Gastroesophageal sphincter (tissue), 4 donors: Measurements from ENCODE around the gene GXYLT2. TPM values are rescaled to one million over a fixed set of nuclear protein-coding genes. Genes with fewer than 3 reads are reported as not detected.

Experiments used
- ATAC-seq: fragments of 150-250 bp; one replicate; pipeline ENCODE4 v1.9.1; 2016; ENCODE audit warnings: mild to moderate bottlenecking, moderate library complexity
- H3K27ac ChIP-seq, 4 donors: fragments of 200-600 bp; sonication (generic) in 3 of 4; 1 replicate in 3 of 4; 2 replicates in 1 of 4; pipeline ENCODE4 v1.5.1; 2016 to 2019
- H3K27me3 ChIP-seq: fragments of 200-600 bp; sonication (generic); one replicate; pipeline ENCODE4 v1.5.1; 2019
- H3K36me3 ChIP-seq, 2 donors: fragments of 200-600 bp; sonication (generic); one replicate each; pipeline ENCODE4 v1.5.1; 2019; ENCODE audit warnings: control low read depth in 1 of 2
- H3K4me1 ChIP-seq, 3 donors: fragments of 200-600 bp; sonication (generic); 1 replicate in 2 of 3; 2 replicates in 1 of 3; pipeline ENCODE4 v1.5.1; 2016 to 2019; ENCODE audit warnings: control low read depth in 2 of 3
- H3K4me3 ChIP-seq, 2 donors: fragments of 200-600 bp; sonication (generic); one replicate each; pipeline ENCODE4 v1.5.1; 2019; ENCODE audit warnings: mild to moderate bottlenecking in 1 of 2, moderate library complexity in 1 of 2
- H3K9me3 ChIP-seq, 3 donors: fragments of 200-600 bp; sonication (generic); one replicate each; pipeline ENCODE4 v1.5.1; 2017 to 2019; ENCODE audit warnings: control low read depth in 2 of 3
- EP300 ChIP-seq: sonication (generic); formaldehyde crosslinking; IDR thresholded peaks from one replicate; pipeline ENCODE4 v1.6.1; 2017; ENCODE audit warnings: antibody characterized with exemption, mild to moderate bottlenecking
- POLR2A ChIP-seq, 2 donors: fragments of 450-650 bp; IDR thresholded peaks; one replicate each; pipeline ENCODE4 v1.6.1; 2017; ENCODE audit warnings: antibody characterized with exemption in 2 of 2, mild to moderate bottlenecking in 2 of 2, moderate library complexity in 1 of 2
- POLR2AphosphoS5 ChIP-seq: sonication (generic); formaldehyde crosslinking; IDR thresholded peaks from one replicate; pipeline ENCODE4 v1.6.1; 2017; ENCODE audit warnings: antibody characterized with exemption
- WGBS, 2 donors: methylation state at CpG; one replicate each; pipeline ENCODE4 v1.1.5; 2018; ENCODE audit warnings: low coverage in 1 of 2; 5-methylcytosine and 5-hydroxymethylcytosine counted together
- total RNA-seq, 4 donors: library from RNA; depleted of rRNA; stranded (reverse); fragments of >200 nt; gene quantifications; one replicate each; pipeline ENCODE4 v1.1.0, GENCODE V29; 2016
- TF ChIP-seq, protein P1 (sequence below), 4 experiments: fragments of 200-600 bp in 2 of 4; fragments of 450-650 bp in 2 of 4; sonication (generic) in 1 of 4; IDR thresholded peaks; one replicate each; pipeline ENCODE4 v1.5.1; 2017 to 2019; ENCODE audit warnings: antibody characterized with exemption in 4 of 4, mild to moderate bottlenecking in 2 of 4, moderate library complexity in 2 of 4

Gene GXYLT2
- total RNA-seq, 4 donors from 2014 or later = 6.1 to 7.9 (median 7.0) TPM

DNA sequence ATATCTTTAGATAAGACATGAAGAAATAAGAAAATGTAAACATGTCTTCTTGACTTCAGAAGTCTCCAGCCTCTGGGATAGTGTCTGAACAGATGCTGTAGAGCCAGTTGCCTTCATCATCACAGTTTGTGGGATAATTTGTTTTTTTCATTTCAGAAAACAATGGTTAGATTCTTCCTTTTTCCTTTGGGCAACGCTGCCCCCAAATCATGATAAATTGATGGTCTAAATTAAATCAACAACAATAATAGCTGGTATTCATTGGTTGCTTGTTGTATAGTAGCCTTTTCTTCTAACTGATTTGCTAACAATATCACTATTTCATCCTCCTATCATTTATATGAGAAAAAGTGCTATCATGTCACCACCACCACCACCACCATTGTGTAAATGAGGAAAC, 27.0 kb upstream of the GXYLT2 start:
- Histone ChIP-seq H3K36me3 (no peaks in the 10 kb centered on the region), H3K4me3 (no peak overlapping the region), H3K27ac (no peak overlapping the region), H3K9me3 (no peaks in the 10 kb centered on the region), H3K27me3 (peaks cover 1% of the 10 kb centered on the region), H3K4me1 (no peaks in the 10 kb centered on the region)
- TF ChIP-seq POLR2A (IDR thresholded peaks at IDR 0.05) (no peak), POLR2AphosphoS5 (no peak), EP300 (no peak)
- TF ChIP-seq, protein P1, sequence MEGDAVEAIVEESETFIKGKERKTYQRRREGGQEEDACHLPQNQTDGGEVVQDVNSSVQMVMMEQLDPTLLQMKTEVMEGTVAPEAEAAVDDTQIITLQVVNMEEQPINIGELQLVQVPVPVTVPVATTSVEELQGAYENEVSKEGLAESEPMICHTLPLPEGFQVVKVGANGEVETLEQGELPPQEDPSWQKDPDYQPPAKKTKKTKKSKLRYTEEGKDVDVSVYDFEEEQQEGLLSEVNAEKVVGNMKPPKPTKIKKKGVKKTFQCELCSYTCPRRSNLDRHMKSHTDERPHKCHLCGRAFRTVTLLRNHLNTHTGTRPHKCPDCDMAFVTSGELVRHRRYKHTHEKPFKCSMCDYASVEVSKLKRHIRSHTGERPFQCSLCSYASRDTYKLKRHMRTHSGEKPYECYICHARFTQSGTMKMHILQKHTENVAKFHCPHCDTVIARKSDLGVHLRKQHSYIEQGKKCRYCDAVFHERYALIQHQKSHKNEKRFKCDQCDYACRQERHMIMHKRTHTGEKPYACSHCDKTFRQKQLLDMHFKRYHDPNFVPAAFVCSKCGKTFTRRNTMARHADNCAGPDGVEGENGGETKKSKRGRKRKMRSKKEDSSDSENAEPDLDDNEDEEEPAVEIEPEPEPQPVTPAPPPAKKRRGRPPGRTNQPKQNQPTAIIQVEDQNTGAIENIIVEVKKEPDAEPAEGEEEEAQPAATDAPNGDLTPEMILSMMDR (IDR thresholded peaks at IDR 0.05) = no peak
- no peak for ATAC-seq
- 55 to 71% methylated on average over 1 of the region's 1 CpG for WGBS, 2 donors

DNA sequence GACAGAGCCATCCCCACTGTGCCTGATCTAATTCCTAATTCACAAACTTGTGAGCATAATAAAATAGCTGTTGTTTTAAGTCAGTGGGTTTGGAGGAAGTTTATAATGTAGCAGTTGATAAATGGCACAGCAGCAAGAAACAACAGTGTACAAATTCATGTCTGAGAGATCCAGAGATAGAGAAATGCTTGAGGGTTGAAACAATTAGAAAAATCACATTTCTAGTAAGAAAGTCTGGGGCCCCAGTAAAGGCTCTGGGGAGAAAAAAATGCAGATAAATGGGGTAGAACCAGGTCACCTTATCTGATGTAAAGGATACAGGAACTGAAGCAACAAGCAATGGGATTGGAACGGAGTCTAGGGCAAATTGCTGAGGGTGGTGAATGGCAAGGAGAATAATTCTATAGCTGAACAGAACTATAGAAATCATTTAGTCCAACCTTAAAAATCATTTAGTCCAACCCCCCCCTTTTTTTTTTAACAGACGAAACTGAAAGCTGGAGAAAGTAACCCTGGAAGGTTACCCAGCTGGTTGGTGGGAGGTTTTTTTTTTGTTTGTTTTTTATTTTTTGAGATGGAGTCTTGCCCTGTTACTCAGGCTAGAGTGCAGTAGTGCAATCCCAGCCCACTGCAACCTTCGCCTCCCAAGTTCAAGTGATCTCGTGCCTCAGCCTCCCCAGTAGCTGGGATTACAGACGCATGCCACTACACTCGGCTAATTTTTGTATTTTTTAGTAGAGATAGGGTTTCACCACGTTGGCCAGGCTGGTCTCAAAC, 25.3 kb upstream of the GXYLT2 start:
- Histone ChIP-seq H3K4me1 (no peaks in the 10 kb centered on the region), H3K36me3 (no peaks in the 10 kb centered on the region), H3K27ac (no peak overlapping the region), H3K9me3 (no peaks in the 10 kb centered on the region), H3K4me3 (no peak overlapping the region), H3K27me3 (no peaks in the 10 kb centered on the region)
- TF ChIP-seq POLR2A (IDR thresholded peaks at IDR 0.05) (no peak), POLR2AphosphoS5 (no peak), EP300 (no peak)
- TF ChIP-seq, protein P1 (IDR thresholded peaks at IDR 0.05) = no peak
- 71 to 80% methylated on average over 7 of the region's 7 CpGs for WGBS, 2 donors
- no peak for ATAC-seq

DNA sequence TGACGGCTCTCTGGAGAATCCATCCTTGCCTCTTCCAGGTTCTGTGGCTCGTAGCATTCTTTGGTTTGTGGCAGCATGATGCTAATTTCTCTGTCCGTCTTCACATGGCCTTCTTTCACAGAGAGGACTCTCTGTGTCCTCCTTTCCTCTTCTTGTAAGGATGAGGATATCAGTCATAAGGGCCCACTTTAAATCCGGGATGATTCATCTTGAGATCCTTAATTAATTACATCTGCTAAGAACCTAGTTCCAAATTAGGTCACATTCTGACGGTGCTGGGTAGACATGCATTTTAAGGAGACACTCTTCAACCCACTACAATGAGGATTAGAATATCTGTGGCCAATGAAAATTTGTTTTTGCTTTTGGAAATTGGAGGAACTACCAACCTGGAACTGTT, 15.7 kb upstream of the GXYLT2 start:
- H3K4me3 ChIP-seq = no peak overlapping the region
- WGBS, 2 donors = 61 to 63% methylated on average over 5 of the region's 5 CpGs
- no peaks in the 10 kb centered on the region for H3K9me3 ChIP-seq
- no peak overlapping the region for H3K27ac ChIP-seq
- ATAC-seq = peak; percentile 22
- TF ChIP-seq POLR2AphosphoS5 = no peak
- no peak for TF ChIP-seq EP300
- TF ChIP-seq, protein P1 (IDR thresholded peaks at IDR 0.05) = no peak
- no peak for TF ChIP-seq POLR2A (IDR thresholded peaks at IDR 0.05)
- no peaks in the 10 kb centered on the region for H3K36me3 ChIP-seq
- peaks cover 10% of the 10 kb centered on the region for H3K27me3 ChIP-seq
- no peaks in the 10 kb centered on the region for H3K4me1 ChIP-seq

DNA sequence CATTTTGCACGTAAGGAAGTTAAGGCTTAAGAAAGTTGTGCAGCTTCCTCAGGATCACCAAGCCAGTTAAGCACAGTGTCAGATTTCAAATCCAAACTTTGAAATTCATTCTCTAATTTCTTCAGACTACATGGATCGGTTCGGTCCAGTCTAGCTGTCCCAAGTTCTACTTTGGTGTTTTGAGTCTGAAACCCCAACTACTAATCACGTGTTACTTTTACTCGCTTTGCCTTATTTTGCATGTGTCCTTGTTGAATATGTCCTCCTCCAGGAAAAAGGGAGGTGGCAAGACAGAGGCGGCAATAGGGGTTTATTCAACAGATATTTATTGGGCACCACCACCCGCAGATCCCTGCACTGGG, 522 bp upstream of the GXYLT2 start:
- H3K4me3 ChIP-seq = peak overlapping the region; percentile 37 to 58
- no peak for TF ChIP-seq POLR2AphosphoS5
- TF ChIP-seq EP300 = no peak
- TF ChIP-seq, protein P1 (IDR thresholded peaks at IDR 0.05) = no peak
- TF ChIP-seq POLR2A (IDR thresholded peaks at IDR 0.05) = no peak
- H3K4me1 ChIP-seq = peaks cover 0 to 49% (median 11%) of the 10 kb centered on the region in 3 donors
- WGBS, 2 donors = 0% methylated on average over 6 to 7 of the region's 7 CpGs
- H3K27ac ChIP-seq = peak overlapping the region in 3 of 4 donors; percentile 79 to 82 (median 80)
- H3K9me3 ChIP-seq = no peaks in the 10 kb centered on the region
- H3K36me3 ChIP-seq = no peaks in the 10 kb centered on the region
- ATAC-seq = peak; percentile 17
- H3K27me3 ChIP-seq = no peaks in the 10 kb centered on the region
